Gastrocnemius medialis (tissue), 4 donors: ENCODE data around the gene PDE10A. TPM values are rescaled to one million over a fixed set of nuclear protein-coding genes. Genes with fewer than 3 reads are reported as not detected.

Experiments
- ATAC-seq, 2 donors: fragments of 150-250 bp; one replicate each; pipeline ENCODE4 v1.9.1; 2016
- DNase-seq, 2 donors: peaks; one replicate each; pipeline ENCODE4 v3.0.0-alpha.2; 2019
- H3K27ac ChIP-seq, 4 donors: fragments of 200-600 bp; sonication (generic); 1 replicate in 1 of 4; 2 replicates in 3 of 4; pipeline ENCODE4 v1.5.1; 2016 to 2018; ENCODE audit warnings: mild to moderate bottlenecking in 2 of 4, moderate library complexity in 1 of 4
- H3K27me3 ChIP-seq, 3 donors: fragments of 200-600 bp; sonication (generic) in 2 of 3; 1 replicate in 1 of 3; 2 replicates in 2 of 3; pipeline versions ENCODE4 v1.5.1 to v1.6.0; 2016 to 2019; ENCODE audit warnings: mild to moderate bottlenecking in 1 of 3, moderate library complexity in 1 of 3
- H3K36me3 ChIP-seq, 2 donors: fragments of 200-600 bp; sonication (generic) in 1 of 2; one replicate each; pipeline ENCODE4 v1.5.1; 2017 to 2018
- H3K4me1 ChIP-seq, 2 donors: fragments of 200-600 bp; sonication (generic) in 1 of 2; one replicate each; pipeline ENCODE4 v1.5.1; 2016 to 2017; ENCODE audit warnings: mild to moderate bottlenecking in 2 of 2
- H3K4me3 ChIP-seq, 4 donors: fragments of 200-600 bp; sonication (generic) in 3 of 4; 1 replicate in 1 of 4; 2 replicates in 3 of 4; pipeline ENCODE4 v1.5.1; 2016 to 2019; ENCODE audit warnings: mild to moderate bottlenecking in 2 of 4
- H3K9me3 ChIP-seq, 3 donors: fragments of 200-600 bp; sonication (generic) in 2 of 3; 1 replicate in 1 of 3; 2 replicates in 2 of 3; pipeline ENCODE4 v1.5.1; 2016 to 2019
- POLR2A ChIP-seq, 2 donors: fragments of 450-650 bp; IDR thresholded peaks; one replicate each; pipeline ENCODE4 v1.6.1; 2017; ENCODE audit warnings: antibody characterized with exemption in 2 of 2, mild to moderate bottlenecking in 2 of 2, moderate library complexity in 2 of 2
- in situ Hi-C, 4 donors: fragments of 200-750 bp; cut with MboI; loops; one replicate each; pipeline versions ENCODE4 v1.15.0 to v1.8.0; 2017; ENCODE audit warnings: low sequenced_read_pairs in 4 of 4
- intact Hi-C: fragments of 100-400 bp; cut with DNase I; formaldehyde crosslinking; loops from one replicate; pipeline ENCODE4 v1.15.1; 2023; ENCODE audit warnings: low total_unique reads
- total RNA-seq, 4 donors: library from RNA; depleted of rRNA; stranded (reverse); fragments of >200 nt; gene quantifications; one replicate each; pipeline versions ENCODE4 v1.1.0 to v1.2.3, GENCODE V29; 2016
- TF ChIP-seq, protein P1 (sequence below), 5 experiments: fragments of 450-650 bp in 3 of 5; fragments of 200-600 bp in 2 of 5; sonication (generic) in 2 of 5; IDR thresholded peaks in 4 of 5; conservative IDR thresholded peaks in 1 of 5; 1 replicate in 4 of 5; 2 replicates in 1 of 5; pipeline ENCODE4 v1.5.1; 2016 to 2019; ENCODE audit warnings: antibody characterized with exemption in 5 of 5, mild to moderate bottlenecking in 3 of 5, moderate library complexity in 3 of 5

The PDE10A gene
- total RNA-seq, 4 donors from 2014 or later = 0.24 to 1.5 (median 1.2) TPM

DNA sequence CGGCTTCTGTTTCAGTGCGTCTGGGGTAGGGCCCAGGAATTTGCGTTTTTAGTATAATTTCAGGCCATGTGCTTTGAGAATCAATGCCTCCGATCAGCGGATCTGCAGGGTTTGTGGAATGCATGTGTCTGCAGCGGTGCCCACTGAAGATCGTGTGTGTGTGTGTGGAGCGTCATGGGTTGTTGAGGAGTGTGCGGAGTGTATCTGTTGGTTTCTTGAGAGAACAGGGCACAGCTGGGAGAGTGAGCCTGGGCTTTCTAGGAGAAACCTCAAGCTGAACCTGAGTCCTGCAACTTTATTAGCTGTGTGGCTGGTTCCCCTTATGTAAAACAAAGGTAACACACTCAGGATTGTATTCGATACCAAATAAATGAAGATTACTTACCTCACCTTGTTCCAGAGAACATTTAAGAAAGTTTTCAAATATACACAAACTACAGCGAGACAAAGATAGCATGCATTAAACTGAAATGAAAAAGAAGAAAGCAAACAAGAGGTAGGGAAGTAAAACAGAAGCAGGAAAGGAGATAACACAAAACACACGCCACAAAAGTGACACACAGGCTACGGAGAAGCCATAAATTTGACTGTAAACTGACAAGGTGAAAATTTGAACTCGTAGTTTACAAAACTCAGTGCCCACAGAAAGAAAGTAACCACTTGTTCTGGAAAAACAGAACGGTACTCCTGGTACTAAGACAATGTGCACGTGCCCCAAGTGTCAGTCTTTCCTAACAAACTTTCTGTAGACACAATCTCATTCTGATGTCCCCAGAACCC lies 28.8 kb downstream of the PDE10A start:
- DNase-seq (no peak), ATAC-seq (no peak)
- no peaks in the 10 kb centered on the region for H3K36me3 ChIP-seq
- intact Hi-C loops = no loop called here
- H3K4me1 ChIP-seq = peaks cover 0 to 3% of the 10 kb centered on the region in 2 donors
- in situ Hi-C loops = no loop called here
- H3K27ac ChIP-seq = no peak overlapping the region
- H3K9me3 ChIP-seq = no peaks in the 10 kb centered on the region
- TF ChIP-seq, protein P1, sequence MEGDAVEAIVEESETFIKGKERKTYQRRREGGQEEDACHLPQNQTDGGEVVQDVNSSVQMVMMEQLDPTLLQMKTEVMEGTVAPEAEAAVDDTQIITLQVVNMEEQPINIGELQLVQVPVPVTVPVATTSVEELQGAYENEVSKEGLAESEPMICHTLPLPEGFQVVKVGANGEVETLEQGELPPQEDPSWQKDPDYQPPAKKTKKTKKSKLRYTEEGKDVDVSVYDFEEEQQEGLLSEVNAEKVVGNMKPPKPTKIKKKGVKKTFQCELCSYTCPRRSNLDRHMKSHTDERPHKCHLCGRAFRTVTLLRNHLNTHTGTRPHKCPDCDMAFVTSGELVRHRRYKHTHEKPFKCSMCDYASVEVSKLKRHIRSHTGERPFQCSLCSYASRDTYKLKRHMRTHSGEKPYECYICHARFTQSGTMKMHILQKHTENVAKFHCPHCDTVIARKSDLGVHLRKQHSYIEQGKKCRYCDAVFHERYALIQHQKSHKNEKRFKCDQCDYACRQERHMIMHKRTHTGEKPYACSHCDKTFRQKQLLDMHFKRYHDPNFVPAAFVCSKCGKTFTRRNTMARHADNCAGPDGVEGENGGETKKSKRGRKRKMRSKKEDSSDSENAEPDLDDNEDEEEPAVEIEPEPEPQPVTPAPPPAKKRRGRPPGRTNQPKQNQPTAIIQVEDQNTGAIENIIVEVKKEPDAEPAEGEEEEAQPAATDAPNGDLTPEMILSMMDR (IDR thresholded peaks at IDR 0.05 in 4 of 5, conservative IDR thresholded peaks at IDR 0.05 in 1 of 5) = no peak
- TF ChIP-seq POLR2A (IDR thresholded peaks at IDR 0.05) = no peak
- H3K27me3 ChIP-seq = no peaks in the 10 kb centered on the region
- no peak overlapping the region for H3K4me3 ChIP-seq

DNA sequence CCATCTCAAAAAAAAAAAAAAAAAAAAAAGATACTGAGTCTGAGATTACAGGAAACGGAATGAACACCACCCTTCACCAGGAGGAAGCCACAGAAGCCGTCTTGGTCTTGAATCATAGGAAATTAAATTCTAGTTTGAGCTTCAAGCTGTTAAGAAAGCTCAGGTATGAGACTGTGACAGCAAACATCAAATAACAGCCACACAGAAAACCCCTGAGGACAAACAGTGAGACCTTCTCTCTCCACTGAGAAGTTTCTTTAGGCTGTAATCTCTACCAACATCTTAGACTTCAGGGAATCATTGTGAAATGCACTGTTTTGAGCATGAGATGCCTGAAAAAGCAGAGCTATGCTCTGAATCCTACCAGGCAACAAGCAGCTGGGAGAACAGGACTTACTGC lies 30.8 kb downstream of the PDE10A start:
- Histone ChIP-seq H3K4me3 (no peak overlapping the region), H3K4me1 (peaks cover 0 to 3% of the 10 kb centered on the region in 2 donors), H3K9me3 (no peaks in the 10 kb centered on the region), H3K27ac (no peak overlapping the region), H3K36me3 (no peaks in the 10 kb centered on the region), H3K27me3 (no peaks in the 10 kb centered on the region)
- no peak for DNase-seq
- no peak for ATAC-seq
- intact Hi-C loops = no loop called here
- TF ChIP-seq, protein P1 (IDR thresholded peaks at IDR 0.05 in 4 of 5, conservative IDR thresholded peaks at IDR 0.05 in 1 of 5) = no peak
- TF ChIP-seq POLR2A (IDR thresholded peaks at IDR 0.05) = no peak
- in situ Hi-C loops = no loop called here

DNA sequence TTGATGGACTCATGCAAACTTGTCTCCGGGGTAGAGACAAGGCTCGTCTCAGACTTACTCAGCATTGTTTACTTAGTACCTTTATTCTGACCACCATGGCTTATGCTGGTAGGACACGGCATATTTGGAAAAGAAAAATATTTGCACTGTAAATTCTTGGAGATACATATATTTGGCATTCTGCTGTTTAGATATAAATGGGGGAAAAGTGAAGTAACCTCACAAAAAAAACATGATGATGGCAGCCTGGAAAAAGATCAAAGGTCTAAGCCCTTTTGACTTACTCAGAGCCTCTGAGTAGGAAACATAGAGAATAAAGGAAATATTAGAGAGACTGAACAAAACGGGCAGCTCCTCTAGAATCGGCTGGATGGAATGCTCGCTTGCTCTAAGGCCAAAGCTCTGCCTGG lies 32.5 kb downstream of the PDE10A start:
- Histone ChIP-seq H3K27ac (no peak overlapping the region), H3K27me3 (no peaks in the 10 kb centered on the region), H3K36me3 (no peaks in the 10 kb centered on the region), H3K9me3 (no peaks in the 10 kb centered on the region), H3K4me3 (no peak overlapping the region), H3K4me1 (no peaks in the 10 kb centered on the region)
- in situ Hi-C loops (no loop called here), intact Hi-C loops (no loop called here)
- ATAC-seq (no peak), DNase-seq (no peak)
- TF ChIP-seq, protein P1 (IDR thresholded peaks at IDR 0.05 in 4 of 5, conservative IDR thresholded peaks at IDR 0.05 in 1 of 5) = no peak
- TF ChIP-seq POLR2A (IDR thresholded peaks at IDR 0.05) = no peak

DNA sequence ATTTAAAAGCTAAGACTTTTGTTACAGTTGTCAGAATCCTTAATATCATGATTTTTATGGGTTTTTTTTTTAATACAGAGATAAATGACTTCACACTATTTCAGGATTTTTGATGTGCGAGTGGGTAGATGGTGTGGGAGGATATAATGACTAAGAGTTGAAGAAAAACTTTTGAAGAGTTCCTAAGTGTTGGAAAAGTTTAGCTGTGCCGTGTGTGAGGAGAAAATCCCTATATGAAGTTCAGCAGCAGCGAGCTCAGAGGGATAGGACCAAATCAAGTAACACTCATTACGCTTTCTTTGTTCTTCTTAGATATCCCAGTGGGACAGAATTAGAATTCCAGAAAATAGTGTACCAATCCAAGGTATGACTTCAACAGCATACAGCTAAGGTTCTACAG lies 34.1 kb downstream of the PDE10A start:
- in situ Hi-C loops (no loop called here), intact Hi-C loops (no loop called here)
- no peaks in the 10 kb centered on the region for H3K27me3 ChIP-seq
- no peak overlapping the region for H3K4me3 ChIP-seq
- H3K9me3 ChIP-seq = no peaks in the 10 kb centered on the region
- H3K4me1 ChIP-seq = no peaks in the 10 kb centered on the region
- no peak for DNase-seq
- ATAC-seq = no peak
- no peak for TF ChIP-seq POLR2A (IDR thresholded peaks at IDR 0.05)
- TF ChIP-seq, protein P1 (IDR thresholded peaks at IDR 0.05 in 4 of 5, conservative IDR thresholded peaks at IDR 0.05 in 1 of 5) = no peak
- H3K36me3 ChIP-seq = no peaks in the 10 kb centered on the region
- H3K27ac ChIP-seq = no peak overlapping the region
